ENCODE results near the gene ATF6.

ATF6 gene

DNA sequence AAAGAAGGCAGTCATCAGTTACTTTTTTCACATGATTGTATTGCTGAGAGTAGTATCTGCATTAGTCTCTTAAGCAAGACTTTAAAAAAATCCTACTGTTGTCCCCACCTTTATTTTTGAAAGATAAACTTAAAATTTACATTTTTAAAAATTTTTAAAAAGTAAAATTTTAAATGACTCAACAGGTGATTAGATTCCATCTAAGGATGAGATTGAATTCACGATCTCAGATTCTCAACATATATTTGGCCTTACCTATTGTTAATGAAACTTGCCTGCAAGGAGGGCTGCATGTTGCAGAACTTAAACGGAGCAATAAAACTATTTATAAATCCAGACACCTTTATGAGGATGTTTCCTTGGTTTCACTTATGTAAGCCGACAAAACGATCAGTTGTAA is 182.3 kb downstream of the ATF6 start:
- H3K9me3 Mint-ChIP-seq, result no peaks in the 10 kb centered on the region
- no peaks in the 10 kb centered on the region for H3K27me3 Mint-ChIP-seq
- no peak for DNase-seq
- H3K4me1 Mint-ChIP-seq (ENCODE audit: low read depth), result peaks cover 25% of the 10 kb centered on the region
- H3K27ac Mint-ChIP-seq, result no peak overlapping the region
- no peak overlapping the region for H3K4me3 Mint-ChIP-seq
- peaks cover 71% of the 10 kb centered on the region for H3K36me3 Mint-ChIP-seq (ENCODE audit: low read depth)

DNA sequence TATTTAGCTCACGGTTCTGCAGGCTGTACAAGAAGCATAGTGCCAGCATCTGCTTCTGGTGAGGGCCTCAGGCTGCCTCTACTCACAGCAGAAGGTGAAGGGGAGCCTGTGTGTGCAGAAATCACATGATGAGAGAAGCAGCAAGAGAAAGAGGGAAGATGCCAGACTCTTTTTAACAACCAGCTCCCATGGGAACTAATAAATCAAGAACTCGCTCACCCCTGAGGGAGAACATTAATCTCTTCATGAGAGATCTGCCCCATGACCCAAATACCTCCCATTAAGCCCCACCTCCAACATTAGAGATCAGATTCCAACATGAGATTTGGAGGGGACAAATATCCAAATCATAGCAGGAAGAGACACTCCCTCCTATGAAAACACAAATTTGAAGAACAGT is 183.4 kb downstream of the ATF6 start:
- no peak overlapping the region for H3K27ac Mint-ChIP-seq
- no peaks in the 10 kb centered on the region for H3K9me3 Mint-ChIP-seq
- peaks cover 61% of the 10 kb centered on the region for H3K36me3 Mint-ChIP-seq (ENCODE audit: low read depth)
- no peaks in the 10 kb centered on the region for H3K27me3 Mint-ChIP-seq
- H3K4me3 Mint-ChIP-seq, result no peak overlapping the region
- H3K4me1 Mint-ChIP-seq (ENCODE audit: low read depth), result peaks cover 35% of the 10 kb centered on the region
- no peak for DNase-seq

DNA sequence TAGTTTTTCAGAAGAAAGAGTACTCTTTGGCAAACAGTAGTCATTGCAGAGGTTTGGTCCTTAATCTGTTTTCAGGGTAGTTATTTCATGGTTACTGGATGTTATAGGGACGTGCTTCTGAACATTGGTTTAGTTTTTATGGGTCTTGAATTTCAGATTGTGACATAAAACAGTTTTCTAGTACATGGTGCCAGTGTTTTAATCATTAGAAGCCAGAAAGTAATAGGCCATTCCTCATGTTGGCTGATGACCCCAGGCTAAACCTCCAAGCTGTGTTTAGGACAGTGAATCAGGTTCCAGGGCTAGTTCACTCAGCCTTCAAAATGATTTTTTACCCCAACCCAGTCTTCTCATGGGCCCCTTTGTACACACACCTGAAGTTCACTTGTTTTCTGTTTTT is 184.3 kb downstream of the ATF6 start:
- H3K4me1 Mint-ChIP-seq (ENCODE audit: low read depth), result peaks cover 39% of the 10 kb centered on the region
- peaks cover 59% of the 10 kb centered on the region for H3K36me3 Mint-ChIP-seq (ENCODE audit: low read depth)
- H3K4me3 Mint-ChIP-seq, result no peak overlapping the region
- H3K9me3 Mint-ChIP-seq, result no peaks in the 10 kb centered on the region
- no peaks in the 10 kb centered on the region for H3K27me3 Mint-ChIP-seq
- DNase-seq, result no peak
- no peak overlapping the region for H3K27ac Mint-ChIP-seq

DNA sequence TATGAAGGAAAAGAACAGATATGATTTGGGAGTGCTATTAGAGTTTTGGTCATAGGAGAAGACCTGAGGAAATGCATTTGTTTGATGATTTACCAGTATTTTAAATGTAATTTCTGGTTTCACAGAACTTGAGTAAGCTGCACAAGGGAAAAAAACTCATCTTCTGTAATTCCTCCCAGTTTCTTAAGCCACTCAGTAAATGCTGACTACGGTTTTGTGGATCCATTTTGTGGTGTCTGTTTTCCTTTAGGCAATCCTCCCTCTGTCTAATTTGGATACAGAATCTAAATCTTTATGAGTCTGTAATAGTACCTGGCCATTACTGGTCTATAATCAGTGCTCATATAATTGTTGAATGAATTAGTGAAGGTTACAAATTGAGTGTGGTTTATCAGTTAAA is 185.5 kb downstream of the ATF6 start:
- no peaks in the 10 kb centered on the region for H3K27me3 Mint-ChIP-seq

DNA sequence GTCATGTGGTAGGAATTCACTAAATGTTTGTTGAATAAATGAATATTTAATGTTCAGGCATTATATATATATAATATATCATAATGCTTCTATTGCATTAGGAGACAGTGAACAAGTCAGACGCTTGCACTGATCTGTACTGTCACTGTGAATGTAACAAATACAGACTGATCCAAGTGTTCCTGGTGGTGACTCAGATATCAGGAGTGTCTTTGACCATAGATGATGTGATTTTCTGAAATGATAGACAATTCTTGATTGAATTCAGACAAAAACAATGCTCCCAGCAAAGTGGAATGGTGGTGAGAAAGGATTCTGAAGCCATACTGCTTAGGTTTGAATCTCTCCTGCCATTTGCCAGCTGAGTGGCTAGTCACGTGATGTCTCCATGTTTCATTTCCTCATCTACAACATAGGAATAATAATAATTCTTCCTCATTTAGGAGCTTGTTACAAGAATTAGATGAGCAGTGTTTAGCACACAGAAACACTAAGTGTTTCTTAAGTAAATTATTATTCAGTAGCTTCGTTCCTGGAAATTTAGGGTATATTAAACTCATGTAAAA is 186.6 kb downstream of the ATF6 start:
- no peak overlapping the region for H3K4me3 Mint-ChIP-seq
- no peaks in the 10 kb centered on the region for H3K27me3 Mint-ChIP-seq
- peaks cover 38% of the 10 kb centered on the region for H3K4me1 Mint-ChIP-seq (ENCODE audit: low read depth)
- no peak overlapping the region for H3K27ac Mint-ChIP-seq
- no peak for DNase-seq
- H3K9me3 Mint-ChIP-seq, result no peaks in the 10 kb centered on the region
- peaks cover 59% of the 10 kb centered on the region for H3K36me3 Mint-ChIP-seq (ENCODE audit: low read depth)

More for the DNA sequence above, 185.5 kb downstream of the ATF6 start:
- Mint-ChIP-seq H3K4me3 (no peak overlapping the region), H3K9me3 (no peaks in the 10 kb centered on the region), H3K4me1 (ENCODE audit: low read depth) (peaks cover 42% of the 10 kb centered on the region), H3K36me3 (ENCODE audit: low read depth) (peaks cover 57% of the 10 kb centered on the region), H3K27ac (no peak overlapping the region)
- DNase-seq, result no peak

DNA sequence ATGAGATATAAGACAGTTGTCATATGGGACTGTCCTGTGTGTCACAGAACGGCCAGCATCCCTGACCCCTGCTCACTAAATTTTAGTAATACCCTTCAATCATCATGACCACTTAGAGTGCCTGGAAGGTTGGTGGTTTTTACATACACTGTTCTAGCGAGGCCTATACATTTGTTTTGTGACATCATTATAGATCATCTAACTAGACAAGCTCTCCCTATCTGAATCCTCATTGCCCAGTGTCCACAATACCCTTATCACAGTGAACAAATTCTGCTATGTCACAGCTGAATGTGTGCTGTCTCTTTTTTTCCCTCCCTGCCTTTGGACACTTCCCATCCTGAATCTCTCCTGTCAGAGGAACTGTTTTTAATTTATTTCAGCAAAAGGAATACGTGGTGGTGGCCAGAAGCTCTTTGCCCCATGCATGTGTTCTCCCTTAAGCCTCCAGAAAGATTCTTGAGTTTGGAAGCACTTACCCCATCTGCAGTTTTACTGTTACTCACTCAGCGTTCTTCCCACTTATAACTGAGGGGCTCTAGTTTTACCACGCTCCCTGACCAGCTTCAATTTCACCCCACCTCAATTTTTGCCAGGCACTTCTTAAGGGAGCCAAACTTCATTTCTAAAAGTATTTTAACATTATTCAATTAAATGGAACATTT is 187.3 kb downstream of the ATF6 start:
- no peak for DNase-seq
- H3K9me3 Mint-ChIP-seq, result no peaks in the 10 kb centered on the region
- peaks cover 60% of the 10 kb centered on the region for H3K36me3 Mint-ChIP-seq (ENCODE audit: low read depth)
- peaks cover 43% of the 10 kb centered on the region for H3K4me1 Mint-ChIP-seq (ENCODE audit: low read depth)
- no peak overlapping the region for H3K4me3 Mint-ChIP-seq
- no peaks in the 10 kb centered on the region for H3K27me3 Mint-ChIP-seq
- peak overlapping the region; percentile 12 for H3K27ac Mint-ChIP-seq

DNA sequence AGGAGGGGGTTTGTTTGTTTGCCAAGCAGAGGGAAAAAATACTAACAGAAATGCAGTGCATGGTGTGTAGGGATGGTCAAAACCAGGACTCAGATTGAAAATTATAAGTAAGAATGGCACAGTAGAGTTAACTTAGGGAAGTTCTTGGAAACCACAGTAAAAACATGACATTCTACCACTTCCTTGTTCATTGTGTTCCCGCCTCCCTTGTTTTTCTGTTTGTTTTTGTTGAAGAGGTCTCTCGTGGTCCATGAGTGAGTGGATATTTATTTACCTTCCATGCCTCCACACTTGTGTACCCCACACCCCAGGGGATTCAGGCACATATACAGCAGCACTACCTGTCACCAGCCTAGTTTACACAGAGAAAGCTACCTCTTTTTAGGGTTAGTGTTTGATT is 187.9 kb downstream of the ATF6 start:
- no peaks in the 10 kb centered on the region for H3K27me3 Mint-ChIP-seq
- H3K27ac Mint-ChIP-seq, result peak overlapping the region; percentile 50
- H3K4me3 Mint-ChIP-seq, result no peak overlapping the region
- no peak for DNase-seq
- peaks cover 48% of the 10 kb centered on the region for H3K4me1 Mint-ChIP-seq (ENCODE audit: low read depth)
- peaks cover 62% of the 10 kb centered on the region for H3K36me3 Mint-ChIP-seq (ENCODE audit: low read depth)
- no peaks in the 10 kb centered on the region for H3K9me3 Mint-ChIP-seq

DNA sequence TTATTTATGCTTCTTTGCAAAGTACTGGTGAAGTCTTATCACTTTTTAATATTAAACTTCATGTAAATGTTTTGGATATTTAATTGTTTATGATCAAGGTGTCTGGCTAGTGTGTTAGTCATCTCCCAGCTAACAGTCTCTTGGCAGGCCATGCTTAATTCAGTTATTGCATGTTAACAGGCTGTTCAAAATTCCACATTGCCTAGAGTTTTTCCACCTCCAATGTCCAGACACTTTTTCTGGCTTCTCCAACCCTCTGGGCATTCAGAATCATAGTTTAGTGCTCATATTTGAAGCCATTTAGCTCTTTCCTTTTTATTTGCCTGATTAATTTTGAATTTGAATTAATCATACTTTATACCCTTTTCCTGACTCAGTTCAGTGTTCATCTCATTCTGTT is 188.3 kb downstream of the ATF6 start:
- no peaks in the 10 kb centered on the region for H3K9me3 Mint-ChIP-seq
- no peak overlapping the region for H3K4me3 Mint-ChIP-seq
- no peak overlapping the region for H3K27ac Mint-ChIP-seq
- peaks cover 50% of the 10 kb centered on the region for H3K4me1 Mint-ChIP-seq (ENCODE audit: low read depth)
- no peaks in the 10 kb centered on the region for H3K27me3 Mint-ChIP-seq
- no peak for DNase-seq
- H3K36me3 Mint-ChIP-seq (ENCODE audit: low read depth), result peaks cover 62% of the 10 kb centered on the region

DNA sequence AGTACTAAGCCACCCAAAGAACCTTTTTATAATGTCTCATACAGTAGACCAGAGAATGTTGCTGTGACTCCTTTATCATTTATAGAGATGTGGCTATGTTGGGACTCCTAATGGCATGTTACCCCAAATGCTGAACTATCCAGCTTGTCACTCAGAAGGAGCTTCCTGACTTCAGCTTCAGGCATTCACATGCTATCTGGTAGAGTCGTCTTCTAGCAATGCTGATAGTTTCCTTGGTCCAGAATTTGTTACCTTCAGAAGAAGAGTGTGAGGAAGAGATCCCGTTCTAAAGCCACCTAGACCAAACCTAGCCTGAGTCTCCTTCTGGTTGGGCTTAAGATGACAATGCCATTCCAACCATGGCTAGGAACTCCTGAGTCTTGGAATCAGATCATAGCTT is 189.5 kb downstream of the ATF6 start:
- Mint-ChIP-seq H3K36me3 (ENCODE audit: low read depth) (peaks cover 62% of the 10 kb centered on the region), H3K27me3 (no peaks in the 10 kb centered on the region), H3K27ac (peak overlapping the region; percentile 16), H3K4me3 (no peak overlapping the region), H3K9me3 (no peaks in the 10 kb centered on the region), H3K4me1 (ENCODE audit: low read depth) (peaks cover 61% of the 10 kb centered on the region)
- DNase-seq, result no peak

DNA sequence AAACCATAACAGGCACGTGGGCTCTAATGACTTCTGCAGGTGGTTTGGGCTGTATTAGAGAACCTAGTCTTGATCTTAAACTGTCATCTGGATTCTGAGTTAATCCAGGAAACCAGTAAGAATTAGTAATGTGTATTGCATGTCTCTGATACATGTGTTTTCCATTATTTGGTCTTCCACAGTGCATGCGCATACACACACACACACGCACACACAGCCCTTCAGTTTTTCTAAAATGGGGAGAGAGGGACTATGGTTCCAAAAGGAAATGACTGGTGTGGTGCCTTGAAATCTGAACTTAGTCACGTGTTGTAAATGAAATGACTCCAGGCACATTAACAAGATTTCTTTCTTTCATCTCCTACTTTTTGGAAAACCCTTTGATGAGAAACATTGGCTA is 190.0 kb downstream of the ATF6 start:
- Mint-ChIP-seq H3K4me1 (ENCODE audit: low read depth) (peaks cover 63% of the 10 kb centered on the region), H3K9me3 (no peaks in the 10 kb centered on the region), H3K27ac (no peak overlapping the region)

DNA sequence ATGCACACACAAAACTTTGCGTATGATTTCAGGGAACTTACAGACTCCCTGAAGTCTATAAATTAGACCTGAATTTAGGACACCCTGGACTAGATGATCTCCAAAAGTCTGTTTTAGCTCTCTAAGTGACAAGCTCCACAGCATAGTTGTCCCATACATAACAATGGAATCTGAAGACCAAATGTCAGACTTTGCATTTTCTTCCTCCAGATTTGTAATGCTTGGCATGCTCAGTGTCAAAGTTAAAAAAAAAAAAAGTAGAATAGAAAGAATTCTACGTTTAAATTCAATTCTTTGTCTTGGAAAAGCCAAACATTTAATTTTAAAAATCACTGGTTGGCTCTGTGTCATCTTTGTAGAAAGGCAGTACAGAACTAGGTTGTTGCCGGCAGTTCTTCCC is 190.8 kb downstream of the ATF6 start:
- H3K36me3 Mint-ChIP-seq (ENCODE audit: low read depth), result peaks cover 69% of the 10 kb centered on the region
- DNase-seq, result no peak
- H3K27ac Mint-ChIP-seq, result no peak overlapping the region
- no peaks in the 10 kb centered on the region for H3K27me3 Mint-ChIP-seq
- H3K4me1 Mint-ChIP-seq (ENCODE audit: low read depth), result peaks cover 68% of the 10 kb centered on the region
- H3K9me3 Mint-ChIP-seq, result no peaks in the 10 kb centered on the region
- H3K4me3 Mint-ChIP-seq, result no peak overlapping the region

More for the DNA sequence above, 190.0 kb downstream of the ATF6 start:
- no peak for DNase-seq
- no peaks in the 10 kb centered on the region for H3K27me3 Mint-ChIP-seq
- H3K36me3 Mint-ChIP-seq (ENCODE audit: low read depth), result peaks cover 62% of the 10 kb centered on the region
- H3K4me3 Mint-ChIP-seq, result no peak overlapping the region

DNA sequence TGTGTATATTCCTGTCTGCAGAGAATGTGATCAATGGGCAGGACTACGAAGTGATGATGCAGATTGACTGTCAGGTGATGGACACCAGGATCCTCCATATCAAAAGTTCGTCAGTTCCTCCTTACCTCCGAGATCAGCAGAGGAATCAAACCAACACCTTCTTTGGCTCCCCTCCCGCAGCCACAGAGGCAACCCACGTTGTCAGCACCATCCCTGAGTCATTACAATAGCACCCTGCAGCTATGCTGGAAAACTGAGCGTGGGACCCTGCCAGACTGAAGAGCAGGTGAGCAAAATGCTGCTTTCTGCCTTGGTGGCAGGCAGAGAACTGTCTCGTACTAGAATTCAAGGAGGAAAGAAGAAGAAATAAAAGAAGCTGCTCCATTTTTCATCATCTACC is 192.3 kb downstream of the ATF6 start:
- peaks cover 77% of the 10 kb centered on the region for H3K36me3 Mint-ChIP-seq (ENCODE audit: low read depth)
- H3K9me3 Mint-ChIP-seq, result no peaks in the 10 kb centered on the region
- no peaks in the 10 kb centered on the region for H3K27me3 Mint-ChIP-seq
- H3K4me3 Mint-ChIP-seq, result no peak overlapping the region
- peak overlapping the region; percentile 45 for H3K27ac Mint-ChIP-seq
- H3K4me1 Mint-ChIP-seq (ENCODE audit: low read depth), result peaks cover 70% of the 10 kb centered on the region
- DNase-seq, result no peak

DNA sequence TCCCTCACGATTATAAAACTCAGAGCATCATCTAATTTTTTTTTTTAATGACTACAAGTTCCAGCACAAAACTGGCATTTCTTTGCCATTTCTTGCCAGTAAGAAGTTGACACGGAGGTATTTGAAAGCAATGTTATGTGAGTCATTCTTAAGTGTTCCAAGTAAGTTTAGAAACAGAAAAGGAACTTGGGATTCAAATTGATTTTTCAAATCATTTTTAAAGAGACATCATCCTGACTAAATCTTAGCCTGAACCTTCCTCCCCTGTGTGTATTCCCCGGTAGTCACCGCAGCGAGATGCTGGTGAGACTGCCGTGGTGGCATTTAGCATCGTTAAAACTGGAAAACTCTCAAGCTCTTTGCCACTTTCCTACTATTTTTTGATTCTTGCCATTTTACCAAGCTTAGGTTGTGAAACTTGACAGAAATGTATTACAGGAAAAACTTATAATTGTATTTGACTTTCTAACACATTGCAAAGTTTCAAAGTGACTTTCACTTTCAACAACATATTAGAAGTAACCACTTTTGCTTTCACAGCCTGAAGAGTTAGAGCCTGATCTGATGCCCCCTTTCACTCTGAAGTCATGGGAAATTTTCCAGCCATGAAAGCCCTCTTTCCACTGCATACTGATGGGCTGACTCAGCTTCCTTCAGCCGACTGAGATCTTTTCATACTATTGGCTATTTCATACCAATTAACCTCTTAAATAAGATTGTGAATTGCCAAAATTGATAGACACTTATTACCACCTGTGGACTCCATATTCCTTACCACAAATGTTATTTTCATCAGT is 196.2 kb downstream of the ATF6 start:
- no peaks in the 10 kb centered on the region for H3K27me3 Mint-ChIP-seq
- peaks cover 63% of the 10 kb centered on the region for H3K4me1 Mint-ChIP-seq (ENCODE audit: low read depth)
- H3K27ac Mint-ChIP-seq, result peak overlapping the region; percentile 99
- peak overlapping the region; percentile 70 for H3K4me3 Mint-ChIP-seq
- no peaks in the 10 kb centered on the region for H3K9me3 Mint-ChIP-seq
- DNase-seq, result peak; percentile 60
- peaks cover 83% of the 10 kb centered on the region for H3K36me3 Mint-ChIP-seq (ENCODE audit: low read depth)

DNA sequence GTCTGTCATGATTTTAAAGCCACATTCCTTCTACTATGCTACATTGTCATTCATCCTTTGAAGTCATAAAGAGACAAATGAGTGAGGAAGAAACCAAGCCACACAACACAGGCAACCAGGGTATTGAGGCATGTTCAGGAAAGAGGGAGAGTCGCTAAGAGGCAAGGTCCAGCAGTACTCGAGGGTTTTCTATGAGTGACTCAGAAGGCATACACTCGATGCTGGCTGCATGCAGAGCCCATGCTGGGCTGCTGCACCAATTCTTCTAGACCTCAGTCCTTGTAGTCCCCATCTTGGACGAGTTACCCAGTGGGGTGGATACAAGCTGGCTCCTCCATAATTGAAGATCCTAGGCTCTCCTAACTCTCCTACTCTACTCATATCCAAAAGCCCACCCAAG is 199.9 kb downstream of the ATF6 start:
- Mint-ChIP-seq H3K27me3 (no peaks in the 10 kb centered on the region), H3K27ac (no peak overlapping the region), H3K9me3 (no peaks in the 10 kb centered on the region), H3K36me3 (ENCODE audit: low read depth) (peaks cover 56% of the 10 kb centered on the region), H3K4me3 (no peak overlapping the region), H3K4me1 (ENCODE audit: low read depth) (peaks cover 36% of the 10 kb centered on the region)
- no peak for DNase-seq

DNA sequence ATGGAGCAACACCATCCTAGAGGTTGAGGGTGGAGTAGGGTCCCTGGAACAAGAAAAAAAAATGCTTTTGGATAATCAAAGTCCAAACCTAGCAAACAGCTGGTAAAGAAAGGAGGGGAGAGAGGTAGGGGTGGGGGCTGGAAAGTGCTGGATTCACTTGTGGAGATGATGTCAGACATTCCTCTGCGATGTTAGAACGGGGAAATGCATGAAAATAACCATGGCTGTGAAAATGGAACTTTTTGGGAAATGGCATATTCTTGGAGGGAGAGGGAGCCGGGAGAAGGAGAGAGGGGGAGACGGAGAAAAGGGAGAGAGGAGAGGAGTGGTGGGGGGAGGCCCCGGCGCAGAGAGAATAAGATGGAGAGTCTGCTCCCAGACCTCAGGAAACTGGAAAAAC is 203.9 kb downstream of the ATF6 start:
- Mint-ChIP-seq H3K36me3 (ENCODE audit: low read depth) (peaks cover 29% of the 10 kb centered on the region), H3K27me3 (no peaks in the 10 kb centered on the region), H3K4me3 (no peak overlapping the region), H3K9me3 (no peaks in the 10 kb centered on the region), H3K27ac (no peak overlapping the region), H3K4me1 (ENCODE audit: low read depth) (peaks cover 6% of the 10 kb centered on the region)
- DNase-seq, result no peak

All from activated T-cell treated with anti-CD3 and anti-CD28 coated beads, Interleukin-2, amount 50 U/mL, for 24 hours (primary cell).